HL-60 (cell line): ENCODE measurements around the gene TRIM14.

Experiments
- DNase-seq, 2 experiments: peaks; one replicate each; pipeline ENCODE4 v3.0.0-alpha.2; 2010 to 2020; ENCODE audit warnings: low read depth in 1 of 2, low spot score in 1 of 2
- H3K27ac ChIP-seq: fragments of 250-450 bp; sonication (Bioruptor Pico); replicated peaks from 2 replicates; pipeline ENCODE4 v1.5.1; 2020; ENCODE audit warnings: mild to moderate bottlenecking, moderate library complexity
- H3K27me3 ChIP-seq: fragments of 250-450 bp; sonication (Bioruptor Pico); 2 replicates; pipeline ENCODE4 v1.5.1; 2021; ENCODE audit warnings: mild to moderate bottlenecking, moderate library complexity; ENCODE audit not compliant: insufficient read depth, poor library complexity, severe bottlenecking
- H3K4me3 ChIP-seq: replicated peaks from 2 replicates; pipeline ENCODE4 v1.5.1; 2011; ENCODE audit warnings: mild to moderate bottlenecking, control low read depth, low read length; ENCODE audit not compliant: insufficient read depth
- GABPA ChIP-seq: IDR thresholded peaks from 2 replicates; pipeline ENCODE4 v1.6.1; 2012; ENCODE audit warnings: low read depth
- POLR2AphosphoS5 ChIP-seq: IDR thresholded peaks from 2 replicates; pipeline ENCODE4 v1.6.1; 2012; ENCODE audit warnings: low read depth
- SPI1 ChIP-seq: IDR thresholded peaks from 2 replicates; pipeline ENCODE4 v1.6.1; 2012; ENCODE audit warnings: low read depth, mild to moderate bottlenecking, borderline replicate concordance
- TF ChIP-seq, protein P1 (sequence below): IDR thresholded peaks from one replicate; pipeline ENCODE4 v1.5.1; 2011; ENCODE audit warnings: low read length, control low read depth, inconsistent platforms; ENCODE audit not compliant: insufficient read depth
- TF ChIP-seq, protein P2 (sequence below): IDR thresholded peaks from 2 replicates; pipeline ENCODE4 v1.6.1; 2012; ENCODE audit warnings: low read depth; ENCODE audit not compliant: insufficient replicate concordance

TRIM14 gene

DNA sequence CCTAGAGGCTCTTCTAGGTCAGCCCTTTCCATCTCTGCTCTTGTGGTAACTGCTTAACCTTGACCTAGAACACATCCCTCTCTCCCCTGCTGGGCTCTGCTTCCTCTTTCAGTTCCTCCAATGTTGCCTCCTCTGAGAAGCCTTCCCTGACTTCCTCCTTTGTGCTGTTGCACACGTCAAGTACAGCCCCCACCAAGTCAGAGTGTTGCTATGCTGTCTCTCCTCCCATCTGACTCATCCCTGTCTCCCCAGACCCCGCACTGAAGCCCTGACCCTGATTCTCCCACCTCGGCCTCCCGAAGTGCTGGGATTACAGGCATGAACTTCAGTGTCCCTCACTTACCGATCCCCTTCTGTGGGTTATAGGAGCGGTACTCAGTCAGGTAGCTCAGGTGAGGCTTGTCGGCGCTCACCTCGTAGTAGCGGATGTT, 10.4 kb upstream of the TRIM14 start:
- peak; percentile 88 to 91 for DNase-seq

DNA sequence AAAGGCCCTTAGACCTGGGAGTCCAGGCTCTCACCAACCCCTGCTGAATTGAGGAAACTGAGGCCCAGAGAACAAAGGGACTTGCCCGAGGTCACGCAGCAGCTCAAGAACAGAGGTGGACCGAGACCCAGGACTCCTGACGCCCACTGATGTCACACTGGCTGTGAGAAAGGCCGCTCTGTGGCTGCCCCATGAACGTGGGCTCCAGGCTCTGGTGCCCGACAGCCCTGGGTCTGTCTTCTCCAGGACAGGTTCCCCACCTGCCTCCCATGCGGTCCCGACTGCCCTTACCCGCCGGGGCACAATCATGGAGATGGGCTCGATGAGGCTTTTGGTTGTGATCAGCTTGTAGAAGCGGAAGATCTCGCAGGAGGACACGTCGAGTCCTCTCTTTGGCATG, 9.3 kb upstream of the TRIM14 start:
- H3K27me3 ChIP-seq, result no peaks in the 10 kb centered on the region
- H3K4me3 ChIP-seq, result no peak overlapping the region
- TF ChIP-seq GABPA (no peak), POLR2AphosphoS5 (no peak), SPI1 (no peak)
- TF ChIP-seq, protein P1, sequence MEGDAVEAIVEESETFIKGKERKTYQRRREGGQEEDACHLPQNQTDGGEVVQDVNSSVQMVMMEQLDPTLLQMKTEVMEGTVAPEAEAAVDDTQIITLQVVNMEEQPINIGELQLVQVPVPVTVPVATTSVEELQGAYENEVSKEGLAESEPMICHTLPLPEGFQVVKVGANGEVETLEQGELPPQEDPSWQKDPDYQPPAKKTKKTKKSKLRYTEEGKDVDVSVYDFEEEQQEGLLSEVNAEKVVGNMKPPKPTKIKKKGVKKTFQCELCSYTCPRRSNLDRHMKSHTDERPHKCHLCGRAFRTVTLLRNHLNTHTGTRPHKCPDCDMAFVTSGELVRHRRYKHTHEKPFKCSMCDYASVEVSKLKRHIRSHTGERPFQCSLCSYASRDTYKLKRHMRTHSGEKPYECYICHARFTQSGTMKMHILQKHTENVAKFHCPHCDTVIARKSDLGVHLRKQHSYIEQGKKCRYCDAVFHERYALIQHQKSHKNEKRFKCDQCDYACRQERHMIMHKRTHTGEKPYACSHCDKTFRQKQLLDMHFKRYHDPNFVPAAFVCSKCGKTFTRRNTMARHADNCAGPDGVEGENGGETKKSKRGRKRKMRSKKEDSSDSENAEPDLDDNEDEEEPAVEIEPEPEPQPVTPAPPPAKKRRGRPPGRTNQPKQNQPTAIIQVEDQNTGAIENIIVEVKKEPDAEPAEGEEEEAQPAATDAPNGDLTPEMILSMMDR, result no peak
- TF ChIP-seq, protein P2, sequence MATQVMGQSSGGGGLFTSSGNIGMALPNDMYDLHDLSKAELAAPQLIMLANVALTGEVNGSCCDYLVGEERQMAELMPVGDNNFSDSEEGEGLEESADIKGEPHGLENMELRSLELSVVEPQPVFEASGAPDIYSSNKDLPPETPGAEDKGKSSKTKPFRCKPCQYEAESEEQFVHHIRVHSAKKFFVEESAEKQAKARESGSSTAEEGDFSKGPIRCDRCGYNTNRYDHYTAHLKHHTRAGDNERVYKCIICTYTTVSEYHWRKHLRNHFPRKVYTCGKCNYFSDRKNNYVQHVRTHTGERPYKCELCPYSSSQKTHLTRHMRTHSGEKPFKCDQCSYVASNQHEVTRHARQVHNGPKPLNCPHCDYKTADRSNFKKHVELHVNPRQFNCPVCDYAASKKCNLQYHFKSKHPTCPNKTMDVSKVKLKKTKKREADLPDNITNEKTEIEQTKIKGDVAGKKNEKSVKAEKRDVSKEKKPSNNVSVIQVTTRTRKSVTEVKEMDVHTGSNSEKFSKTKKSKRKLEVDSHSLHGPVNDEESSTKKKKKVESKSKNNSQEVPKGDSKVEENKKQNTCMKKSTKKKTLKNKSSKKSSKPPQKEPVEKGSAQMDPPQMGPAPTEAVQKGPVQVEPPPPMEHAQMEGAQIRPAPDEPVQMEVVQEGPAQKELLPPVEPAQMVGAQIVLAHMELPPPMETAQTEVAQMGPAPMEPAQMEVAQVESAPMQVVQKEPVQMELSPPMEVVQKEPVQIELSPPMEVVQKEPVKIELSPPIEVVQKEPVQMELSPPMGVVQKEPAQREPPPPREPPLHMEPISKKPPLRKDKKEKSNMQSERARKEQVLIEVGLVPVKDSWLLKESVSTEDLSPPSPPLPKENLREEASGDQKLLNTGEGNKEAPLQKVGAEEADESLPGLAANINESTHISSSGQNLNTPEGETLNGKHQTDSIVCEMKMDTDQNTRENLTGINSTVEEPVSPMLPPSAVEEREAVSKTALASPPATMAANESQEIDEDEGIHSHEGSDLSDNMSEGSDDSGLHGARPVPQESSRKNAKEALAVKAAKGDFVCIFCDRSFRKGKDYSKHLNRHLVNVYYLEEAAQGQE, result no peak
- H3K27ac ChIP-seq, result peak overlapping the region; percentile 55
- DNase-seq, result no peak

More for the DNA sequence above, 10.4 kb upstream of the TRIM14 start:
- Histone ChIP-seq H3K27me3 (no peaks in the 10 kb centered on the region), H3K4me3 (no peak overlapping the region), H3K27ac (peak overlapping the region; percentile 55)
- TF ChIP-seq, protein P2, result no peak
- TF ChIP-seq SPI1, result peak; percentile 92

DNA sequence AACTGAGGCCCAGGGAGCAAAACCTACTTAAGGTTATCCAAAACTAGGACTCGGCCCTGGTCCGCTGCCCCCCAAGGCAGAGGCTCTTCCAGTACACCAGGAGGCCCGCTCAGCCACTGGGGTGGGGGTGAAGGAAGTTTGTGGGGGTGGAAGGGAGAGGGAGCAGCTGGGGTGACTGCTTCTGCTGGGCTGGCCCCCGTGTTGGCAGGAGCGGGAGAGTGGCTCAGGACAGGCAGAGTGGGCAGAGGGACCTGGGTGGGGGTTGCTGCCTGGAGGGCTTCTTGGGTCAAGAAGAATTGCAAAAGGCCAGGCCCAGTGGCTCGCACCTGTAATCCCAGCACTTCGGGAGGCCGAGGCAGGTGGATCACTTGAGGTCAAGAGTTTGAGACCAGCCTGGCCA, 8.2 kb upstream of the TRIM14 start:
- Histone ChIP-seq H3K27ac (no peak overlapping the region), H3K4me3 (no peak overlapping the region), H3K27me3 (no peaks in the 10 kb centered on the region)
- TF ChIP-seq POLR2AphosphoS5 (no peak), GABPA (no peak), SPI1 (no peak)
- TF ChIP-seq, protein P1, result no peak
- TF ChIP-seq, protein P2, result no peak
- no peak for DNase-seq
